GM19238 (cell line): ENCODE results near the gene VPS9D1.
"Not testable (repeated sequence)": the region's sequence is repeated elsewhere in the genome, so short reads cannot be mapped to it uniquely, and the experiment has no call there.

Experiments used
- DNase-seq: peaks from one replicate; pipeline ENCODE4 v3.0.0; 2011; ENCODE audit warnings: low spot score; ENCODE audit not compliant: insufficient read length

Gene VPS9D1

DNA sequence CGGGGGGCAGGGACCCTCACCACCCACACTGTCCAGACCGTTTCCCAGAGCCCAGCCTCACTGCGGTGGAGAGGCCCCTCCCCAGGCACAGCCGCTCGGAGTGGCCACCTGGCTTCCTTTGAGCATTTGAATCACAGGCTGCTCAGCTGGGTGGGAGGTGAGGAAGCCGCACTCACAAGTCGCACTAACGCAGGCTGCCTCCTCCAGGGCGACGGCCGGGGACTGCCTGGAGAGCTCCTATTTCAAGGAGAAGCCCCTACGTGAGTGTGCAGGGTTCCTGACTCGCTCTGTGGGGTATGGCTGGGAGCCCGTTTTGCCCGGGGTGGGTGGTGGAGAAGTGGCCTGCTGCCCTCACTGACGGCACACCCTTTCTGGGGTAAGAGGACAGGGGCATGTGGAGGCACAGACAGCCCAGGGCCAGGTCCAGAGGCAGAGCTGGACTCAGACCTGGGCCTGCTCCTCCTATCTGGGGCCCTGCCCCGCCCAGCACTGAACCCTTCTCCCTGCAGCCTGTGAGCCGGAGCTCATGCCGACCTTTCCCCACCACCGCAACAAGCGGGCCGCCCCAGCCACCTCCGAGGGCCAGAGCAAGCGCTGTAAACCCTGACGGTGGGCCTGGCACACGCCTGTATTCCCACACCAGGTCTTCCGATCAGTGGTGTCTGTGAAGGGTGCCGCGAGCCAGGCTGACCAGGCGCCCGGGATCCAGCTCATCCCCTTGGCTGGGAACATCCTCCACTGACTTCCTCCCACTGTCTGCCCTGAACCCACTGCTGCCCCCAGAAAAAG lies 25.4 kb downstream of the VPS9D1 start:
- DNase-seq = no peak

DNA sequence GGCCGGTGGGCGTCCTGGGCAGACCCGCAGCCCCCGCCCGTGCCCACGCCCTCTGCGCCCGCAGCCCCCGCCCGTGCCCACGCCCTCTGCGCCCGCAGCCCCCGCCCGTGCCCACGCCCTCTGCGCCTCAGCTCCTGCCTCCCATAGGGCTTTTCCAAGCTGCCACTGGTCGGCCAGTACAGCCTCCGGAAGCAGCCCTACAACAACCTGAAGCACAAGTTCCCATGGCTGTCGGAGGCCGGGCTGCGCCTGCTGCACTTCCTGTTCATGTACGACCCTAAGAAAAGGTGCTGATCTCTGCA lies 26.0 kb downstream of the VPS9D1 start:
- DNase-seq = not testable (repeated sequence)

DNA sequence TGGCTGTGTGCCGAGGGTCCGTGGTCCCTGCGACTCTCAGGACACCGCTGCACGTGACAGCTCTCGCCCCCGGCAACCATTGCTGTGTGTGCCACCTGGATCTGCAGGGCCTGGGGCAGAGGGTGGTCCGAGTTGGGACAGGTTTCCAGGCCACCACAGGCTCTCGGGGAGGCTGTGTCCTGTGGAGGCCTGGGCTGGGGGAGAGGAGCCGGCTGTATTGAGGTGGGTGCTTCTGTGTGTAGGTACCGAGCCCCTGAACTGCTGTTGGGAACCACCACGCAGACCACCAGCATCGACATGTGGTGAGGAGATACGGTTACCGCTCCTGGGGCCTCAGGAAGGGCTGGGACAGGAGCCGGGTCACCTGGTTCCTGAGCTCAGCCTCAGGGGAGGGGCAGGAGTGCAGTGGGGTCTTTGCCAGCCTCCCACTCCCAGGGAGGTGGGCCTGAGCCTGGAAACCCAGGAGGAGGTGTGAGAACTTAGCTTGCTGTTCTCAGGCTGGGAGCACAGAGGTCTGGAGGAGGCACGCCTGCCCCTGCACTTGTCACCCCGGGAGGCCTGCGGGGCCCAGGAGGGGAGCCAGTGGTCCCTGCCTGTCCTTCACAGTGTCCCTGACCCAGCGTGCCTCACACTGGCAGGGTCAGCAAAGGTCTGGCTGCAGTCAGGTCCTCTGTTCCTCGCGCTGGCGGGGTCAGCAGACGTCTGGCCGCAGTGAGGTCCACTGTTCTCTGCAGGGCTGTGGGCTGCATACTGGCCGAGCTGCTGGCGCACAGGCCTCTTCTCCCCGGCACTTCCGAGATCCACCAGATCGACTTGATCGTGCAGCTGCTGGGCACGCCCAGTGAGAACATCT lies 26.5 kb downstream of the VPS9D1 start:
- no peak for DNase-seq

DNA sequence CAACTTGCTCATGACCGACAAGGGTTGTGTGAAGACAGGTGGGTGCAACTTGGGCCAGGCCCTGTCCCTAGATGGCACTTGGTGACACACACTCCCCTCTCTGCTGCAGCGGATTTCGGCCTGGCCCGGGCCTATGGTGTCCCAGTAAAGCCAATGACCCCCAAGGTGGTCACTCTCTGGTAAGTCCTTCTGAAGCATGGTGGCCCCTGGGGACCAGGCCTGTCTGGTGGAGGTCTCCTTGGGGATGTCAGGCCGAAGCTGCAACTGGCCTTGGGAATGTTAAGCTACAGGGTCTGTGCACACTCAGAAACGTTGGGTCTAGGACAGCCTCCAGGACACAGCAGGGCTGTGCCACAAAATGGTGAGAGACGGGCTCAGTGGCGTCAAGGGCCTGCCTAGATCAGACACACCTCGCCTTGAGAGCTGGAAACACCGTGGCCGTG lies 27.4 kb downstream of the VPS9D1 start:
- no peak for DNase-seq

DNA sequence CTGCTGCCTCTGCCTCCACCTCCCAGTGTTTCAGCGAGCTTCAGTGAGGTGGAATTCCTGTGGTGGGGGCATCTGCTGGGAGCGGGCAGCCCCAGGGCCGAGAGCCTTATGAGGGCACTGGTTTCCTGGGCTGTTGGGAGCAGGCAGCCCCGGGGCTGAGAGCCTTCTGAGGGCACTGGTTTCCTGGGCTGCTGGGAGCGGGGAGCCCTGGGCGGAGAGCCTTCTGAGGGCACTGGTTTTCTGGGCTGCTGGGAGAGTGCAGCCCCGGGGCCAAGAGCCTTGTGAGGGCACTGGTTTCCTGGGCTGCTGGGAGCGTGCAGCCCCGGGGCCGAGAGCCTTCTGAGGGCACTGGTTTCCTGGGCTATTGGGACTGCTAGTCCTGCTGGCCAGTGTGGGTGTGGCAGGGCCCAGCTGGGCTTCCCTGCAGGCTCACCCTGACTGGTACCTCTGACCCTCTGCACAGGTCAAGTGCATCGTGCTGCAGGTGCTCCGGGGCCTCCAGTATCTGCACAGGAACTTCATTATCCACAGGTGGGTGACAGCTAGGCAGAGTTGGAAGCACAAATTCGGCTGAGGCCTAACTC lies 28.6 kb downstream of the VPS9D1 start:
- DNase-seq = no peak

DNA sequence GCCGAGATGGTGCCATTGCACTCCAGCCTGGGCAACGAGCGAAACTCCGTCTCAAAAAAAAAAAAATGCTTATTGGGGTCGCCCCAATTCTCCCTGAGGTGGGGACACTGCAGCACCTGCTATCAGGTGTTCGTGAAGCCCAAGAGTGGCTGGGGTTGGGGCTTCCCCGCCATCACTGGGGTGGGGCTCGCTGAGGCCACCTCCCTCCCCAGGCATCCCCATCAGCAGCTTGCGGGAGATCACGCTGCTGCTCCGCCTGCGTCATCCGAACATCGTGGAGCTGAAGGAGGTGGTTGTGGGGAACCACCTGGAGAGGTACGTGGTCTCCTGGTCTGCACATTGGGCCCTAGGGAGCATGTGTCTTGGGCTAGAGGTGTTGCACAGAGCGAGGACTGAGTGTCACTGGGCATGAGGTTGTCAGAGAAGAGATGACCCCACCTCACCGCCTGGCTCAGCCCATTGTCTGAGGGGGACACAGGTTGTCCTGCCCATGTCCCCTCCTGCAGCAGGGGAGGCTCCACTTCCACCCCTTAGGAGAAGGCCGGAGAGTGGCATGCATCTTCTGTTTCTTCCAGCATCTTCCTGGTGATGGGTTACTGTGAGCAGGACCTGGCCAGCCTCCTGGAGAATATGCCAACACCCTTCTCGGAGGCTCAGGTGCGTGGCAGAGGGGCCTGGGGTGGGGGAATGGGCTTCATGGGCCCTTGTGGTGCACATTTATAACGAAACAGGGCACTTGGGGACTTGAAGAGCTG lies 29.3 kb downstream of the VPS9D1 start:
- DNase-seq = no peak

DNA sequence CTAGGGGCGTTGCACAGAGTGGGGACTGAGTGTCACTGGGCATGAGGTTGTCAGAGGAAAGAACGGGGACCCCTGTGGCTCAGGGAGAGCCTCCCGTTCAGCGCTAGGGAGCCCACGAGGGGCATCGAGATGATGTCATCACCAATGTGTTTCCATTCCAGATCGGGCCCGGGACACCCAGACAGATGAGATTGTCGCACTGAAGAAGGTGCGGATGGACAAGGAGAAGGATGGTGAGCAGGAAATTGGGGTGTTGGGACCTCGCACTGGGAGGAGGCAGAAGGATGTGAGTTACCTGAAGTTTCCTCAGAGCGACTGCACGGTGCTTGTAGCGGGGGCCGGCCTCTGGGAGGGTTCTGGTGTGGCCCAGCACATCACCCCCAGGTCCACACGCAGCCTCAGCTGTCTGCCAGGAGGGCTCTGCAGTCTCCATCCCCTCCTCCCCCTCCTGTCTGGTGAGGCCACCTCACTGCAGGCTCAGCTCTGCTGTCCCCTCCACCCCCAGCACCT lies 30.3 kb downstream of the VPS9D1 start:
- DNase-seq = no peak

DNA sequence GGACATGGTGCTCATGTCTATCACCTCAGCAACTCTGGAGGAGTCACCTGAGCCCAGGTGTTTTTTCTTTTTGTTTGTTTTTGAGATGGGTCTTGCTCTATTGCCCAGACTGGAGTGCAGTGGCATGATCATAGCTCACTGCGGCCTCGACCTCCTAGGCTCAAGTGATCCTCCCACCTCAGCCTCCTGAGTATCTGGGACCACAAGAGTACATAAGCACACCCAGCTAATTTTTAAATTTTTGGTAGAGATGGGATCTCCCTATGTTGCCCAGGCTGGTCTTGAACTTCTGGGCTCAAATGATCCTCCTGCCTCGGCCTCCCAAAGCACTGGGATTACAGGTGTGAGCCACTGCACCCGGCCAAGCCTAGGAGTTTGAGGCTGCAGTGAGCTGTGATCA lies 31.1 kb downstream of the VPS9D1 start:
- not testable (repeated sequence) for DNase-seq

DNA sequence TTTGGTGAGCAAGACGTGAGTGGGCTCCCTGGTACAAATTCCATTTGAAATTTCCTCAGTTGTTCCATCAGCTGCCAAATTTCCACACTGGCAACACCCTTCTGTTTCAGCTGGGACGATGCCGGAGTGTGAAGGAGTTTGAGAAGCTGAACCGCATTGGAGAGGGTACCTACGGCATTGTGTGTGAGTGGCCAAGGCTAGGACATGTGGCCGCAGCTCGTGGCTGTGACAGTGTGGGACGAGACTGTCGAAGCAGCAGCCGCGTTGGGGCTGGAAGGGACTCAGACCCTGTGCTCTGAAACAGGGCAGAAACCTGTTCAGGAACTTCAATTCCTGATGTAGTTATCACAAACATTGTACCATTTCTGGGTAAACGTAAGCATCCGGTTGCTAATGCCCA lies 31.6 kb downstream of the VPS9D1 start:
- no peak for DNase-seq

DNA sequence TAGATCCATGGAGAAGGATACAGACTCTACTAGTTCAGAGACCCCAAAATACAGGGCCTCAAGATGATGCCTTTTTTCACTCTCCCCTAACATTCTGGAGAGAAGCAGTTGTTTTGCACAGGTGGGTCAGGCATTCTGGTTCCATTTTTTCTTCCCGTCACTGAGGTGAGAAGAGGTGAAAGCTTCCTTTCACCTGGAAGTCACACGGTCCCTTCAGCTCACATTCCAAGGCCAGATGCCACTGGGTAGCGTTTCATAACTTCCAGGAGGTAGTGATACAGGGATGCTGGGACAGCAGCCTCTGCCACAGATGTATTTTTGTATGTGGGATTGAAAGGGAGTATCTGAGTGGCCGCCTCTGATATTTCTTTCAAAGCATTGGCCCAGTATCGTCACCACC lies 32.3 kb downstream of the VPS9D1 start:
- no peak for DNase-seq

DNA sequence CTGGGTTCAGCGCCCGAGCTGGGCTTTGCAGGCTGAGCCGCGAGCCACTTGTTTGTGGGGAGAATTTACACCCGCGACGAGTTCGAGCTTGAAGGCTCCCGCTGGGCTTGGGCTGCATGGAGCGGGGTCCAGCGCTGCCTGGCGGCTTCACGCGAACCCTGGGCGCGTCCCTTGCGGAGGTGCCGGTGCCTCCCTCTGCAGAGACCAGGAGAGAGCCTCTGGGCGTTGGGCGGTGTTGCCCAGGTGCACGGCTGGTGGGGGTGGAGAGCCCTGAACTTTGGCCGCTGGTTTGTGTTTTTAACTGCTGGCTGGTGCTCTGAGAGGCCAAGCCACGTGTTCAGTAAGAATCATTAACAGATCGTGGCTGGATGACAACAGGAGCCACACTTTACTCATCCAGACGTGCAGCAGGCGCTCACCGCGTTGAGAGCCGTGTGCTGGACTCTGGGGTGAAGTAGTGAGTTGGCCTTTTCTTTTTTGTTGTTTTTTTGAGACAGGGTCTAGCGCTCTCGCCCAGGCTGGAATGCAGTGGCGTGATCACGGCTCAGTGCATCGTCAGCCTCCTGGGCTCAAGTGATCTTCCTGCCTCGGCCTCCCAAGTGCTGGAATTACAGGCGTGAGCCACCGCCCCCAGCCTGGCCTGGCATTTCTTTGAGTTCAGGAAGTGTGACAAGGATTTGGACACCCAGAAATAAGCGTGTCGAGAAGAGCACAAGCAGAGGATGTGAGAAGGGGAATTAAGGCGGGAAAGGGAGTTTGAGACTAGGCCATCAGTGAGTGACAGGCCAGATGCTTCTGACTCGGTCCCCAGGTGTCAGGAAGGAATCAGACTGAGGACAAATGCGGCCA lies 33.4 kb downstream of the VPS9D1 start:
- peak; percentile 74 for DNase-seq

DNA sequence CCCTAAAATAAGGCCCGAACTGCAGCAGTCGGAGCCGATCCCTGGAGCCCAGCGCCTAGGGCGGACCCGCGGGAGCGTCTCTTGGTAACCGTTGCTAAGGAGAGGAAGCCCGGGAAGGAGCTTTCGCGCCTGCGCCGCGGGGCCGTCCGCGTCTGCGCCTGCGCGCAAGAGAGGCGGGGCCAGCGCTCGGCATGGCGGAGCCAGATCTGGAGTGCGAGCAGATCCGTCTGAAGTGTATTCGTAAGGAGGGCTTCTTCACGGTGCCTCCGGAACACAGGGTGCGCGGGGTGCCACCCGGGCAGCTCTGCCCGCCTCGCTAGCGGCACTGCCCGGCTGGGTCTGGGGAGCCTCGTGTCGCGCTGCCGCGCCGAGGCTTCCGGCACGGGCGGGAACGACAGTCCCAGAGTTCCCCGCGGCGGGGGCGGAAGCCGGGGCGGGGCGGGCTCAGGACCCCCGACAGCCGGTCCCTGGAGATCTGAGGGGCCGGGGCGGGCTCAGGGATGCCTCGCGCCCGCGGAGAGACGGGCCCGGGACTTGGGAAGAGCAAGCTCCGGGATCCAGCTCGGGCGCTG lies 34.1 kb downstream of the VPS9D1 start, which contains the start of gene CDK10:
TSS of gene CDK10 (plus strand) at position 170 of the 572 bp plus-strand sequence. CDS start at position 192, 22 bp downstream.
- peak; percentile 93 for DNase-seq

DNA sequence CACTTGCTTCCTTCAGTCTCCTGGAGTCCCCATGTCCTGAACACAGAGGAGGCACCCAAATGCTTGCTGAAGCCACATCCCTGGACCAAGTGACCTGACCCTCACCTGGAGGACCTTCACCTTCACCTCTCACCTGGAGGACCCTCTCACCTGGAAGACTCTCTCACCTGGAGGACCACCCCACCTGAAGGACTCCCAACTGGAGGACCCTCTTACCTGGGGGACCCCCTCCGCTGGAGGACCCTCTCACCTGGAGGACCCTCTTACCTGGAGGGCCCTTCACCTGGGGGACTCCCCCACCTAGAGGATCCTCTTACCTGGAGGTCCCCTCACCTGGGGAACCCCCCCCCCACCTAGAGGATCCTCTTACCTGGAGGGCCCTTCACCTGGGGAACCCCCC lies 34.8 kb downstream of the VPS9D1 start:
- DNase-seq = no peak

DNA sequence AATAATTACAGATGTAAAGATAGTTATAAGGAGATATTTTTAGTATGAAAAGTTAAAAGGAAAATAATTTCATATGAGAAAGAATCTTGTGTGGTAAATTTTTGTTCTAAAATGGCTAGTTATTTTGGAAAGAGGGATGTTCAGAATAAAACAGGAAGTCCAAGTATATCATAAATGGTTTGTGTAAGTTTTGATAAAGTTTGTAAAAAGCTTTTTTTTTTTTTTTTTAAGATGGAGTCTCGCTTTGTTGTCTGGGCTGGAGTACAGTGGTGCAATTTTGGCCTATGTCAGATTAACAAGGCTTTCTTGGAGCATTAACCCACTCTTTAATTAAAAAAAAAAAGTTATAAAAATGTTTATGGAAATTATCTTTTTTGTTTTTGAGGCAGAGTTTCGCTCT lies 42.4 kb downstream of the VPS9D1 start:
- DNase-seq = no peak

DNA sequence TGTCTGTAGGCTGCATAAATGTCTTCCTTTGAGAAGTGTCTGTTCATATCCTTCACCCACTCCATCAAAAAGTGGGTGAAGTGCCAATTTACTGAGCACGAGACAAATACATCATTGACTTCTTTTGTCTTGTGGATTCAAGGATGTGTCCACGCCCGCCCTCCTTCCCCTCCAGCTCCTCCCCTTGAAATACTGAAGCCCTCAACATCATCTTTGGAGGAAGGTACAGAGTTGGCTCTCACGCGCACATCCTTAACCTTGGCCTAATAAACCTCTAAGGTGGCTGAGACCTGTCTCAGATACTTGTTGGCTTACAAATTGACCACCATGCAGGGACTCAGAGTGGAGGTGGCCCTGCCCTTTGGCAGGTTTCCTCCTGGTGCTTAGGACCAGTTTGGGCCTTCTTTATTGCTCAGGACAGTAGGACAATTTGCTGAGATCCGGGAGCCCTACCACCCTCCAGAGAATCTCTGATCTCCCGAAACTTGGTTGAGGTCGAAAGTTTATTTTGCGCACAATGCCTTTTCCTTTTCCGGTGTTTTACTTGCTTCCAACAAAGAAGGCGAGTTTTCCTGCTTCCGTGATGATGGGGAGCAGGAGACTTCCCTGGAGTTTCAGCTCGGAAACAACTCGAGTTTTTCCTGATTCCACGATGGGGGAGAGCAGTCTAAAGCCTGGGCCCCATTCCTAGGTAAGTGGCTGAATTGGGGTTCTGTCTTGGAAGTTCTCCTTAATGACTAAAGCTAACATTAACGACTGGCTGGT lies 48.3 kb downstream of the VPS9D1 start:
- DNase-seq = no peak

DNA sequence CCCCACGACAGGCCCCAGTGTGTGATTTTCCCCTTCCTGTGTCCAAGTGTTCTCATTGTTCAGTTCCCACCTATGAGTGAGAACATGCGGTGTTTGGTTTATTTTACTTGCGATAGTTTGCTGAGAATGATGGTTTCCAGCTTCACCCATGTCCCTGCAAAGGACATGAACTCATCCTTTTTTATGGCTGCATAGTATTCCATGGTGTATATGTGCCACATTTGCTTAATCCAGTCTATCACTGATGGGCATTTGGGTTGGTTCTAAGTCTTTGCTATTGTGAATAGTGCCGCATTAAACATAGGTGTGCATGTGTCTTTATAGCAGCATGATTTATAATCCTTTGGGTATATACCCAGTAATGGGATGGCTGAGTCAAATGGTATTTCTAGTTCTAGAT lies 49.1 kb downstream of the VPS9D1 start:
- DNase-seq = not testable (repeated sequence)

DNA sequence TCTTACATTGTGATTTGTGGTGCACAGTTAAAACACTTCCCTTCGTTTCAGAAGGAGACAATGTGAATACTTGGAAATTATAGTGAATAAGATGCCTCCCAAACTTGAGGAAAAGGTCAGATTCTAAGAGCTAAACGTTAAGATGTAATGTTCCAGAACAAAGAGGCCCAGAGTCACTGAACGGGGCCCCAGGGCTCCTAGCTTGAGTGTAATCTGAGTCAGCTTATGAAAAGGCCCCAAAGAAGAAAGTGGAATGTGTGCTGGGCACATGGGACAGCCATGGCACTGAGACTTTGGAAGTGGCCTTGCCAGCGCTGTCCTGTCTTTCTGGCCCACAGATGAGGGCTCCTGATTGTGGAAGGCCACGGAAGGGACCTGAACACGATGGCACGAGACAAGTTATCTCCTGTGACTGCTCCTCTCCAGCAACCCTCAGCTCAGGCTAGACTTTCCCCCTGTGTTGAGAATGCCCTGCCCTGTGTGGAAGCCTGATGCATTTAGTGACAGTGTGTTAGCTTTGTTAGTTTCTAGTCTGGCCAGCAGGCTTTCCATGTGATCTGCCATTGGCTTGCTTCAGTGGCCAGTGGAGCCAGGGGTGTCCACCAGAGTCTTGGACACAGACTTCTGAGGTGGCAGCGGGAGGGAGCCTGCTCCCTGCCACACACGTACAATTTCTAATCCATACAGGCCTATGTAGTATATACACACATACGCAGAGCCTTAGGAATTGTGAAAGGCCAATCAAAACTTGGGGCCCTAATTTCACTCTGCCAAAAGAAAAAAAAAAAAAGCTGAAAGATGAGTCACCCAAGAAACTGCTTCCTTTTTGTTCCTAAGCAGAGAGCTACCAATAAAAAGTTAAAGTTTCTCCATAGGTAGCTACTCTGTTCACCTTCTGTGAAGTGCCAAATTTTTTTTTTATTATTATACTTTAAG lies 49.9 kb downstream of the VPS9D1 start:
- no peak for DNase-seq

DNA sequence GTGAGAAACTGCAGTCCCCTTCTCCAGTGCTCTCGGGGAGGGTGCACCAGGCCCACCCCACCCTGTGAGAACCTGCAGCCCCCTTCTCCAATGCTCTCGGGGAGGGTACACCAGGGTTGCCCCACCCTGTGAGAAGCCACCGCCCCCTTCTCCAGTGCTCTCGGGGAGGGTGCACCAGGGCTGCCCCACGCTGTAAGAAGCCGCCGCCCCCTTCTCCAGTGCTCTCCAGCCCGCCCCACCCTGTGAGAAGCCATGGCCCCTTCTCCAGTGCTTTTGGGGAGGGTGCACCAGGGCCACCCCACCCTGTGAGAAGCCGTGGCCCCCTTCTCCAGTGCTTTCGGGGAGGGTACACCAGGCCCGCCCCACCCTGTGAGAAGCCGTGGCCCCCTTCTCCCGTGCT lies 50.9 kb downstream of the VPS9D1 start:
- no peak for DNase-seq
